HG02763 (cell line): ENCODE results near the gene ZNF487.
"Not testable (repeated sequence)": the region's sequence is repeated elsewhere in the genome, so short reads cannot be mapped to it uniquely, and the experiment has no call there.

Source experiments
- ATAC-seq: cut with Tn5 transposase; IDR thresholded peaks from one replicate; pipeline ENCODE4 v1.9.1; 2021; ENCODE audit warnings: mild to moderate bottlenecking, moderate library complexity; ENCODE audit not compliant: unreplicated experiment

Gene ZNF487

GRCh38 chr10:43430926-43431663, 5.8 kb upstream of the ZNF487 start:
- no peak for ATAC-seq

GRCh38 chr10:43437141-43437870, 395 bp downstream of the ZNF487 start:
- no peak for ATAC-seq

- no peak for ATAC-seq
Observed at GRCh38 chr10:43440463-43441134, 3.7 kb downstream of the ZNF487 start.

- no peak for ATAC-seq
Observed at GRCh38 chr10:43444323-43444722, 7.4 kb downstream of the ZNF487 start.

GRCh38 chr10:43444897-43445466, 8.1 kb downstream of the ZNF487 start:
- ATAC-seq, result no peak

- not testable (repeated sequence) for ATAC-seq
Observed at GRCh38 chr10:43446219-43447017, 9.5 kb downstream of the ZNF487 start.

GRCh38 chr10:43448742-43449141, 11.8 kb downstream of the ZNF487 start:
- no peak for ATAC-seq

- ATAC-seq, result no peak
Observed at GRCh38 chr10:43452356-43452914, 15.5 kb downstream of the ZNF487 start.

GRCh38 chr10:43453266-43453831, 16.4 kb downstream of the ZNF487 start:
- ATAC-seq, result no peak

GRCh38 chr10:43454025-43454424, 17.1 kb downstream of the ZNF487 start:
- not testable (repeated sequence) for ATAC-seq

- ATAC-seq, result not testable (repeated sequence)
Observed at GRCh38 chr10:43456561-43456960, 19.6 kb downstream of the ZNF487 start.

GRCh38 chr10:43458227-43458626, 21.3 kb downstream of the ZNF487 start:
- no peak for ATAC-seq

GRCh38 chr10:43461950-43462349, 25.0 kb downstream of the ZNF487 start:
- peak; percentile 50 for ATAC-seq

- not testable (repeated sequence) for ATAC-seq
Observed at GRCh38 chr10:43465086-43465735, 28.3 kb downstream of the ZNF487 start.

- not testable (repeated sequence) for ATAC-seq
Observed at GRCh38 chr10:43465736-43466120, 28.8 kb downstream of the ZNF487 start.

- ATAC-seq, result no peak
Observed at GRCh38 chr10:43471146-43471545, 34.2 kb downstream of the ZNF487 start.

GRCh38 chr10:43471935-43472720, 35.2 kb downstream of the ZNF487 start:
- no peak for ATAC-seq

- ATAC-seq, result no peak
Observed at GRCh38 chr10:43479275-43479674, 42.4 kb downstream of the ZNF487 start.
